CD1c-positive myeloid dendritic cell (primary cell): ENCODE data around the gene LRRC28.
A peak's percentile ranks its signal among the peaks of the same experiment; 100 is the strongest.

Experiments used
- DNase-seq: peaks from one replicate; pipeline ENCODE4 v3.0.0-alpha.2; 2016; ENCODE audit errors: extremely low spot score

The LRRC28 gene

GRCh38 chr15:99249270-99249841 lies 1.9 kb upstream of the LRRC28 start, which contains the start of gene TTC23:
TTC23 (minus strand) TSS chr15:99249581; CDS start chr15:99228712, 20,869 bp downstream.
- DNase-seq = peak; percentile 15

- no peak for DNase-seq
Measured at GRCh38 chr15:99250001-99250400, 1.3 kb upstream of the LRRC28 start.

GRCh38 chr15:99250494-99250856 lies 806 bp upstream of the LRRC28 start:
- DNase-seq = no peak

GRCh38 chr15:99252326-99252725 lies 1.0 kb downstream of the LRRC28 start:
- no peak for DNase-seq

GRCh38 chr15:99253381-99254090 lies 2.3 kb downstream of the LRRC28 start:
- DNase-seq = no peak

- DNase-seq = no peak
Measured at GRCh38 chr15:99257107-99257750, 5.9 kb downstream of the LRRC28 start.

- no peak for DNase-seq
Measured at GRCh38 chr15:99264125-99264524, 12.8 kb downstream of the LRRC28 start.

GRCh38 chr15:99265541-99266070 lies 14.3 kb downstream of the LRRC28 start:
- DNase-seq = no peak

GRCh38 chr15:99267957-99268356 lies 16.7 kb downstream of the LRRC28 start:
- DNase-seq = no peak

- DNase-seq = no peak
Measured at GRCh38 chr15:99268431-99268830, 17.1 kb downstream of the LRRC28 start.

- no peak for DNase-seq
Measured at GRCh38 chr15:99273801-99274200, 22.5 kb downstream of the LRRC28 start.

GRCh38 chr15:99275061-99275460 lies 23.8 kb downstream of the LRRC28 start:
- no peak for DNase-seq

- no peak for DNase-seq
Measured at GRCh38 chr15:99275525-99276128, 24.3 kb downstream of the LRRC28 start.

GRCh38 chr15:99279290-99279689 lies 28.0 kb downstream of the LRRC28 start:
- DNase-seq = no peak

GRCh38 chr15:99279827-99280226 lies 28.5 kb downstream of the LRRC28 start:
- no peak for DNase-seq

- DNase-seq = peak; percentile 3
Measured at GRCh38 chr15:99282121-99282520, 30.8 kb downstream of the LRRC28 start.

GRCh38 chr15:99282586-99282985 lies 31.3 kb downstream of the LRRC28 start:
- no peak for DNase-seq

GRCh38 chr15:99283717-99284116 lies 32.4 kb downstream of the LRRC28 start:
- DNase-seq = no peak

- no peak for DNase-seq
Measured at GRCh38 chr15:99291643-99292042, 40.4 kb downstream of the LRRC28 start.

GRCh38 chr15:99295840-99296239 lies 44.6 kb downstream of the LRRC28 start:
- no peak for DNase-seq

- DNase-seq = no peak
Measured at GRCh38 chr15:99296386-99296785, 45.1 kb downstream of the LRRC28 start.

GRCh38 chr15:99303907-99304306 lies 52.6 kb downstream of the LRRC28 start:
- no peak for DNase-seq
